HG02973 (cell line): Measurements from ENCODE around the gene UQCRHL.
"Not testable (repeated sequence)": the region's sequence is repeated elsewhere in the genome, so short reads cannot be mapped to it uniquely, and the experiment has no call there.

Experiments
- ATAC-seq: cut with Tn5 transposase; IDR thresholded peaks from one replicate; pipeline ENCODE4 v1.9.1; 2021; ENCODE audit warnings: moderate library complexity; ENCODE audit not compliant: unreplicated experiment

Gene UQCRHL

GRCh38 chr1:15807549-15807948, at the start of gene UQCRHL:
Gene UQCRHL, minus strand, starts transcription at chr1:15807649. Its CDS starts 0 bp downstream, at chr1:15807649.
- not testable (repeated sequence) for ATAC-seq

- ATAC-seq: no peak
These were observed 49.4 kb upstream of the UQCRHL start for GRCh38 chr1:15856888-15857287.

- ATAC-seq: no peak
These were observed 45.4 kb upstream of the UQCRHL start for GRCh38 chr1:15852828-15853302.

GRCh38 chr1:15852036-15852827, 44.8 kb upstream of the UQCRHL start:
- ATAC-seq: no peak

- no peak for ATAC-seq
These were observed 44.0 kb upstream of the UQCRHL start for GRCh38 chr1:15851210-15852035.

- no peak for ATAC-seq
These were observed 43.1 kb upstream of the UQCRHL start for GRCh38 chr1:15850471-15851001.

- ATAC-seq: no peak
These were observed 42.4 kb upstream of the UQCRHL start for GRCh38 chr1:15849775-15850324.

- ATAC-seq: no peak
These were observed 41.7 kb upstream of the UQCRHL start for GRCh38 chr1:15848929-15849774.

GRCh38 chr1:15848143-15848928, 40.9 kb upstream of the UQCRHL start:
- ATAC-seq: peak; percentile 13

GRCh38 chr1:15847893-15848142, 40.4 kb upstream of the UQCRHL start:
- ATAC-seq: no peak

GRCh38 chr1:15847100-15847892, 39.8 kb upstream of the UQCRHL start, which contains the start of gene SPEN:
Gene SPEN, plus strand, starts transcription at chr1:15847707. Its CDS starts 361 bp downstream, at chr1:15848068.
- ATAC-seq: peak; percentile 60

GRCh38 chr1:15846056-15846455, 38.6 kb upstream of the UQCRHL start:
- ATAC-seq: not testable (repeated sequence)

- ATAC-seq: no peak
These were observed 36.5 kb upstream of the UQCRHL start for GRCh38 chr1:15843826-15844572.

- no peak for ATAC-seq
These were observed 31.3 kb upstream of the UQCRHL start for GRCh38 chr1:15838721-15839120.

- ATAC-seq: no peak
These were observed 30.5 kb upstream of the UQCRHL start for GRCh38 chr1:15837931-15838330.

- ATAC-seq: no peak
These were observed 29.6 kb upstream of the UQCRHL start for GRCh38 chr1:15836772-15837669.

GRCh38 chr1:15836511-15836771, 29.0 kb upstream of the UQCRHL start:
- ATAC-seq: not testable (repeated sequence)
